HEK293 (cell line): ENCODE measurements around the gene CUTC.

Experiments
- CTCF ChIA-PET: fragments of 350-600 bp; formaldehyde crosslinking; extraction: SDS; loops from one replicate; lab custom pipeline; 2021; ENCODE audit warnings: antibody characterized with exemption; lab: Yijun Ruan, JAX
- POLR2A ChIA-PET: fragments of 300-600 bp; formaldehyde crosslinking; extraction: SDS; loops from one replicate; lab custom pipeline; 2020; ENCODE audit warnings: antibody characterized with exemption, inconsistent platforms; lab: Yijun Ruan, JAX
- H3K27ac ChIP-seq: fragments of 200-500 bp; sonication (Bioruptor generic); 2 replicates; pipeline ENCODE4 v1.5.1; 2014; ENCODE audit warnings: low read depth, low read length, control low read depth, inconsistent platforms; ENCODE audit errors: extremely low read depth
- H3K36me3 ChIP-seq, 2 experiments: fragments of 200-500 bp in 1 of 2; sonication (Bioruptor generic) in 1 of 2; 1 replicate in 1 of 2; 2 replicates in 1 of 2; pipeline ENCODE4 v1.5.1; 2014 to 2017; ENCODE audit warnings: inconsistent platforms in 2 of 2, low read length in 2 of 2; ENCODE audit not compliant: control insufficient read depth in 2 of 2, insufficient read depth in 1 of 2
- H3K4me1 ChIP-seq: fragments of 200-500 bp; sonication (Bioruptor generic); 2 replicates; pipeline ENCODE4 v1.5.1; 2014; ENCODE audit warnings: mild to moderate bottlenecking, low read length, inconsistent platforms; ENCODE audit not compliant: control insufficient read depth, insufficient read depth
- H3K4me3 ChIP-seq: 2 replicates; pipeline ENCODE4 v1.5.1; 2011; ENCODE audit warnings: low read depth, mild to moderate bottlenecking, control low read depth, low read length, moderate library complexity
- H3K9me3 ChIP-seq: fragments of 200-500 bp; sonication (Bioruptor generic); 2 replicates; pipeline ENCODE4 v1.5.1; 2014; ENCODE audit warnings: low read depth, low read length, inconsistent platforms; ENCODE audit not compliant: control insufficient read depth, insufficient read depth
- GLIS1 ChIP-seq: fragments of 450-650 bp; formaldehyde crosslinking; IDR thresholded peaks from 2 replicates; pipeline ENCODE4 v1.5.1; 2016; ENCODE audit warnings: missing biosample characterization, missing genetic modification characterization
- HOXD13 ChIP-seq: sonication (generic); formaldehyde crosslinking; IDR thresholded peaks from 2 replicates; pipeline ENCODE4 v1.8.0; 2022; ENCODE audit warnings: missing genetic modification reagents, borderline replicate concordance
- KLF1 ChIP-seq: fragments of 450-650 bp; formaldehyde crosslinking; IDR thresholded peaks from 2 replicates; pipeline ENCODE4 v1.5.1; 2016; ENCODE audit warnings: missing biosample characterization, missing genetic modification characterization
- KLF10 ChIP-seq: fragments of 450-650 bp; IDR thresholded peaks from 2 replicates; pipeline ENCODE4 v1.5.1; 2018; ENCODE audit warnings: missing biosample characterization, mild to moderate bottlenecking, missing genetic modification characterization
- KLF9 ChIP-seq: fragments of 450-650 bp; formaldehyde crosslinking; IDR thresholded peaks from 2 replicates; pipeline ENCODE4 v1.5.1; 2016; ENCODE audit warnings: missing biosample characterization, missing genetic modification characterization, low read depth
- MEIS1 ChIP-seq: sonication (generic); formaldehyde crosslinking; IDR thresholded peaks from 2 replicates; pipeline ENCODE4 v1.8.1; 2022; ENCODE audit warnings: missing genetic modification reagents, mild to moderate bottlenecking, borderline replicate concordance
- MYNN ChIP-seq: fragments of 450-650 bp; formaldehyde crosslinking; IDR thresholded peaks from 2 replicates; pipeline ENCODE4 v1.5.1; 2016; ENCODE audit warnings: missing biosample characterization, missing genetic modification characterization, borderline replicate concordance
- RBAK ChIP-seq: fragments of 450-650 bp; formaldehyde crosslinking; IDR thresholded peaks from 2 replicates; pipeline ENCODE4 v1.5.1; 2016; ENCODE audit warnings: missing biosample characterization, missing genetic modification characterization
- SCRT2 ChIP-seq: fragments of 450-650 bp; formaldehyde crosslinking; IDR thresholded peaks from 2 replicates; pipeline ENCODE4 v1.5.1; 2016; ENCODE audit warnings: missing biosample characterization, missing genetic modification characterization
- TCF7L2 ChIP-seq: IDR thresholded peaks from 2 replicates; pipeline ENCODE4 v1.6.1; 2011; ENCODE audit warnings: low read depth, mild to moderate bottlenecking, inconsistent platforms, low read length, moderate library complexity, borderline replicate concordance
- YY2 ChIP-seq: fragments of 450-650 bp; formaldehyde crosslinking; IDR thresholded peaks from 2 replicates; pipeline ENCODE4 v1.5.1; 2016; ENCODE audit warnings: missing biosample characterization, missing genetic modification characterization
- ZEB2 ChIP-seq: fragments of 450-650 bp; formaldehyde crosslinking; IDR thresholded peaks from 2 replicates; pipeline ENCODE4 v1.5.1; 2016; ENCODE audit warnings: missing biosample characterization, missing genetic modification characterization
- ZIC2 ChIP-seq: fragments of 450-650 bp; formaldehyde crosslinking; IDR thresholded peaks from 2 replicates; pipeline ENCODE4 v1.5.1; 2016; ENCODE audit warnings: missing biosample characterization, missing genetic modification characterization
- ZNF121 ChIP-seq: fragments of 450-650 bp; formaldehyde crosslinking; IDR thresholded peaks from 2 replicates; pipeline ENCODE4 v1.5.1; 2016; ENCODE audit warnings: missing biosample characterization, missing genetic modification characterization
- ZNF169 ChIP-seq: fragments of 450-650 bp; formaldehyde crosslinking; IDR thresholded peaks from 2 replicates; pipeline ENCODE4 v1.5.1; 2016; ENCODE audit warnings: missing biosample characterization, missing genetic modification characterization
- ZNF223 ChIP-seq: fragments of 450-650 bp; formaldehyde crosslinking; IDR thresholded peaks from 2 replicates; pipeline ENCODE4 v1.5.1; 2016; ENCODE audit warnings: missing biosample characterization, missing genetic modification characterization
- ZNF24 ChIP-seq: fragments of 450-650 bp; formaldehyde crosslinking; IDR thresholded peaks from 2 replicates; pipeline ENCODE4 v1.5.1; 2016; ENCODE audit warnings: missing biosample characterization, missing genetic modification characterization
- ZNF324 ChIP-seq: fragments of 450-650 bp; formaldehyde crosslinking; IDR thresholded peaks from 2 replicates; pipeline ENCODE4 v1.5.1; 2016; ENCODE audit warnings: missing biosample characterization, missing genetic modification characterization
- ZNF362 ChIP-seq: fragments of 450-650 bp; formaldehyde crosslinking; IDR thresholded peaks from 2 replicates; pipeline ENCODE4 v1.5.1; 2016; ENCODE audit warnings: missing biosample characterization, missing genetic modification characterization
- ZNF416 ChIP-seq: fragments of 450-650 bp; formaldehyde crosslinking; IDR thresholded peaks from 2 replicates; pipeline ENCODE4 v1.5.1; 2016; ENCODE audit warnings: missing biosample characterization, missing genetic modification characterization
- ZNF488 ChIP-seq: fragments of 450-650 bp; formaldehyde crosslinking; IDR thresholded peaks from 2 replicates; pipeline ENCODE4 v1.5.1; 2016; ENCODE audit warnings: missing biosample characterization, missing genetic modification characterization
- ZNF513 ChIP-seq: fragments of 450-650 bp; IDR thresholded peaks from 2 replicates; pipeline ENCODE4 v1.5.1; 2018; ENCODE audit warnings: missing biosample characterization, missing genetic modification characterization
- ZNF529 ChIP-seq: fragments of 450-650 bp; formaldehyde crosslinking; IDR thresholded peaks from 2 replicates; pipeline ENCODE4 v1.5.1; 2017; ENCODE audit warnings: missing genetic modification characterization, missing biosample characterization; ENCODE audit not compliant: insufficient replicate concordance
- ZNF544 ChIP-seq: fragments of 450-650 bp; formaldehyde crosslinking; IDR thresholded peaks from 2 replicates; pipeline ENCODE4 v1.5.0; 2017; ENCODE audit warnings: missing biosample characterization, missing genetic modification characterization
- ZNF560 ChIP-seq: fragments of 450-650 bp; formaldehyde crosslinking; IDR thresholded peaks from 2 replicates; pipeline ENCODE4 v1.5.1; 2017; ENCODE audit warnings: missing biosample characterization, missing genetic modification characterization, borderline replicate concordance
- ZNF596 ChIP-seq: fragments of 450-650 bp; IDR thresholded peaks from 2 replicates; pipeline ENCODE4 v1.5.0; 2018; ENCODE audit warnings: missing biosample characterization, mild to moderate bottlenecking, missing genetic modification characterization, moderate library complexity
- ZNF600 ChIP-seq: fragments of 450-650 bp; formaldehyde crosslinking; IDR thresholded peaks from 2 replicates; pipeline ENCODE4 v1.5.1; 2016; ENCODE audit warnings: missing biosample characterization, missing genetic modification characterization
- ZNF660 ChIP-seq: fragments of 450-650 bp; IDR thresholded peaks from 2 replicates; pipeline ENCODE4 v1.5.1; 2018; ENCODE audit warnings: missing biosample characterization, mild to moderate bottlenecking, missing genetic modification characterization
- ZNF677 ChIP-seq: fragments of 450-650 bp; IDR thresholded peaks from 2 replicates; pipeline ENCODE4 v1.5.0; 2018; ENCODE audit warnings: missing biosample characterization, mild to moderate bottlenecking, missing genetic modification characterization, moderate library complexity
- ZNF692 ChIP-seq: fragments of 450-650 bp; formaldehyde crosslinking; IDR thresholded peaks from 2 replicates; pipeline ENCODE4 v1.5.1; 2016; ENCODE audit warnings: missing biosample characterization, missing genetic modification characterization
- ZNF707 ChIP-seq: fragments of 450-650 bp; formaldehyde crosslinking; IDR thresholded peaks from 2 replicates; pipeline ENCODE4 v1.5.1; 2016; ENCODE audit warnings: missing biosample characterization, missing genetic modification characterization
- ZNF791 ChIP-seq: fragments of 450-650 bp; formaldehyde crosslinking; IDR thresholded peaks from 2 replicates; pipeline ENCODE4 v1.5.1; 2016; ENCODE audit warnings: missing biosample characterization, missing genetic modification characterization
- ZXDB ChIP-seq: fragments of 450-650 bp; formaldehyde crosslinking; IDR thresholded peaks from 2 replicates; pipeline ENCODE4 v1.5.1; 2016; ENCODE audit warnings: missing biosample characterization, missing genetic modification characterization

The CUTC gene

GRCh38 chr10:99798920-99799319, 66.9 kb downstream of the CUTC start (continued):
- no peak for TF ChIP-seq ZNF660 (tag by site-specific recombination)
- TF ChIP-seq ZNF488 (tag by site-specific recombination), result no peak
- TF ChIP-seq ZNF416 (tag by site-specific recombination), result no peak
- no peak for TF ChIP-seq ZNF362 (tag by site-specific recombination)
- TF ChIP-seq ZNF324, result no peak

- ChIA-PET CTCF (no interaction called here), POLR2A (no interaction called here)
- no peaks in the 10 kb centered on the region for H3K4me1 ChIP-seq
- no peak overlapping the region for H3K4me3 ChIP-seq
- H3K9me3 ChIP-seq, result no peaks in the 10 kb centered on the region
- TF ChIP-seq GLIS1 (tag by site-specific recombination) (no peak), ZNF707 (no peak), ZNF692 (tag by site-specific recombination) (no peak), MYNN (tag by site-specific recombination) (no peak), ZNF660 (tag by site-specific recombination) (no peak), ZNF121 (no peak), SCRT2 (tag by site-specific recombination) (no peak), MEIS1 (CRISPR knock-in tag) (no peak), ZNF791 (no peak), KLF9 (tag by site-specific recombination) (no peak), ZEB2 (tag by site-specific recombination) (no peak), HOXD13 (no peak), KLF10 (no peak), ZNF596 (tag by site-specific recombination) (no peak), ZNF677 (no peak), ZNF169 (no peak), ZNF513 (tag by site-specific recombination) (no peak), ZNF24 (tag by site-specific recombination) (no peak), TCF7L2 (no peak)
- H3K27ac ChIP-seq, result no peak overlapping the region
- H3K36me3 ChIP-seq, result no peaks in the 10 kb centered on the region
These were observed 67.6 kb downstream of the CUTC start for GRCh38 chr10:99799613-99800012.

GRCh38 chr10:99804471-99804870, 72.4 kb downstream of the CUTC start:
- Histone ChIP-seq H3K27ac (no peak overlapping the region), H3K9me3 (no peaks in the 10 kb centered on the region), H3K36me3 (no peaks in the 10 kb centered on the region), H3K4me3 (no peak overlapping the region), H3K4me1 (no peaks in the 10 kb centered on the region)
- ChIA-PET CTCF (interaction anchor here (0.7 kb wide), 1 partner anchor 11 kb away, joined by 3 read pairs; no protein-coding TSS in a partner anchor), POLR2A (no interaction called here)
- TF ChIP-seq ZNF596 (tag by site-specific recombination) (no peak), YY2 (tag by site-specific recombination) (no peak), ZIC2 (tag by site-specific recombination) (no peak), KLF1 (tag by site-specific recombination) (no peak), ZNF544 (tag by site-specific recombination) (no peak), RBAK (tag by site-specific recombination) (no peak), ZNF529 (tag by site-specific recombination) (no peak), ZNF223 (no peak), SCRT2 (tag by site-specific recombination) (no peak), ZNF600 (tag by site-specific recombination) (no peak), ZNF560 (no peak), ZXDB (no peak)
